Endothelial cell of umbilical vein (primary cell): ENCODE data around the gene TICAM2. TPM values are rescaled to one million over a fixed set of nuclear protein-coding genes. Genes with fewer than 3 reads are reported as not detected.

Source experiments
- BruUV-seq: library from RNA; stranded (reverse); fragments of 400-500 nt; replicated peaks from 2 replicates; lab custom pipeline; 2021; lab: Mats Ljungman, UMichigan
- CTCF ChIA-PET: fragments of 300-600, 350-600 bp; sonication (Branson Sonifier 250); formaldehyde crosslinking; loops from one replicate; lab custom pipeline; 2021; ENCODE audit warnings: antibody characterized with exemption, inconsistent platforms; lab: Charles Lee
- POLR2A ChIA-PET: fragments of 300-600, 350-600 bp; sonication (Branson Sonifier 250); formaldehyde crosslinking; loops from one replicate; lab custom pipeline; 2021; ENCODE audit warnings: antibody characterized with exemption, inconsistent platforms; lab: Charles Lee
- DNase-seq: peaks from one replicate; pipeline ENCODE4 v3.0.0-alpha.2; 2011; ENCODE audit warnings: low read depth, low spot score
- FAIRE-seq: peaks from 2 replicates; lab custom pipeline; 2011; peaks lifted over from hg19 to GRCh38; lab: Jason Lieb, UNC
- H2AFZ ChIP-seq: 2 replicates; pipeline ENCODE4 v1.6.0; 2012; ENCODE audit warnings: low read depth, low read length, control low read depth, inconsistent platforms
- H3K27ac ChIP-seq: 2 replicates; pipeline ENCODE4 v1.5.1; 2011; ENCODE audit warnings: low read depth, mild to moderate bottlenecking, control low read depth, low read length, moderate library complexity; ENCODE audit not compliant: insufficient read depth
- H3K27me3 ChIP-seq, 2 experiments: 2 replicates each; pipeline versions ENCODE4 v1.6.0 to v1.6.1; 2011; ENCODE audit warnings: low read length in 2 of 2, mixed read lengths in 1 of 2; ENCODE audit not compliant: control insufficient read depth in 2 of 2, insufficient read depth in 2 of 2
- H3K36me3 ChIP-seq, 2 experiments: 2 replicates in 1 of 2; 3 replicates in 1 of 2; pipeline ENCODE4 v1.5.1; 2011; ENCODE audit warnings: low read length in 2 of 2, mild to moderate bottlenecking in 1 of 2, moderate library complexity in 1 of 2; ENCODE audit not compliant: control insufficient read depth in 2 of 2, insufficient read depth in 2 of 2; ENCODE audit errors: extremely low read depth in 1 of 2
- H3K4me1 ChIP-seq: 3 replicates; pipeline ENCODE4 v1.5.1; 2011; ENCODE audit warnings: mild to moderate bottlenecking, low read length; ENCODE audit not compliant: control insufficient read depth, insufficient read depth; ENCODE audit errors: extremely low read depth
- H3K4me2 ChIP-seq: 2 replicates; pipeline ENCODE4 v1.6.1; 2011; ENCODE audit warnings: low read length, control low read depth, mixed read lengths; ENCODE audit not compliant: insufficient read depth
- H3K4me3 ChIP-seq, 3 experiments: fragments of 200-600 bp in 1 of 3; sonication (generic), shearing (Covaris generic) in 1 of 3; replicated peaks in 1 of 3; 2 replicates each; pipeline ENCODE4 v1.5.1; 2011 to 2016; ENCODE audit warnings: control low read depth in 3 of 3, low read length in 3 of 3, mild to moderate bottlenecking in 2 of 3, inconsistent platforms in 1 of 3, low read depth in 1 of 3, moderate library complexity in 1 of 3; ENCODE audit not compliant: insufficient read depth in 1 of 3
- H3K79me2 ChIP-seq: 2 replicates; pipeline ENCODE4 v1.6.0; 2012; ENCODE audit warnings: low read length, inconsistent platforms; ENCODE audit not compliant: control insufficient read depth, insufficient read depth
- H3K9ac ChIP-seq: replicated peaks from 2 replicates; pipeline ENCODE3; 2011; ENCODE audit warnings: low read length, control low read depth; ENCODE audit not compliant: insufficient read depth; ENCODE audit errors: extremely low read depth
- H3K9me1 ChIP-seq: replicated peaks from 3 replicates; pipeline ENCODE4 v1.6.0; 2011; ENCODE audit warnings: mild to moderate bottlenecking, low read length; ENCODE audit not compliant: control insufficient read depth, insufficient read depth; ENCODE audit errors: extremely low read depth
- H3K9me3 ChIP-seq: replicated peaks from 2 replicates; pipeline ENCODE4 v1.5.1; 2012; ENCODE audit warnings: low read length, inconsistent platforms; ENCODE audit not compliant: control insufficient read depth, insufficient read depth
- H4K20me1 ChIP-seq: replicated peaks from 2 replicates; pipeline ENCODE3; 2011; ENCODE audit warnings: mild to moderate bottlenecking, low read length; ENCODE audit not compliant: control insufficient read depth, insufficient read depth; ENCODE audit errors: extremely low read depth
- CTCF ChIP-seq, 2 donors: IDR thresholded peaks; 1 replicate in 1 of 2; 2 replicates in 1 of 2; pipeline ENCODE4 v1.5.1; 2011; ENCODE audit warnings: low read length in 2 of 2, mild to moderate bottlenecking in 2 of 2, moderate library complexity in 2 of 2, control low read depth in 1 of 2, inconsistent platforms in 1 of 2, low read depth in 1 of 2; ENCODE audit not compliant: insufficient read depth in 1 of 2; ENCODE audit errors: extremely low read depth in 1 of 2
- EZH2 ChIP-seq: IDR thresholded peaks from 2 replicates; pipeline ENCODE4 v1.6.1; 2012; ENCODE audit warnings: borderline replicate concordance, low read depth, mild to moderate bottlenecking, moderate library complexity, low read length, inconsistent platforms; ENCODE audit not compliant: severe bottlenecking
- FOS ChIP-seq: IDR thresholded peaks from 2 replicates; pipeline ENCODE4 v1.6.1; 2011; ENCODE audit warnings: mild to moderate bottlenecking, low read length, moderate library complexity, borderline replicate concordance; ENCODE audit not compliant: insufficient read depth
- GATA2 ChIP-seq: IDR thresholded peaks from 2 replicates; pipeline ENCODE4 v1.7.0; 2011; ENCODE audit warnings: low read depth, mild to moderate bottlenecking, moderate library complexity, mixed read lengths, low read length; ENCODE audit not compliant: insufficient read length, insufficient read depth
- JUN ChIP-seq: IDR thresholded peaks from 2 replicates; pipeline ENCODE4 v1.6.1; 2011; ENCODE audit warnings: borderline replicate concordance, low read depth; ENCODE audit not compliant: insufficient read length, insufficient read depth
- MAX ChIP-seq: IDR thresholded peaks from 2 replicates; pipeline ENCODE4 v1.6.1; 2011; ENCODE audit not compliant: insufficient read depth, insufficient read length
- MYC ChIP-seq: IDR thresholded peaks from one replicate; pipeline ENCODE4 v1.6.1; 2011; ENCODE audit warnings: mild to moderate bottlenecking, low read depth, low read length
- POLR2A ChIP-seq: IDR thresholded peaks from 2 replicates; pipeline ENCODE4 v1.6.1; 2012; ENCODE audit warnings: low read depth, mild to moderate bottlenecking, control low read depth, low read length
- POLR2AphosphoS5 ChIP-seq: IDR thresholded peaks from 2 replicates; pipeline ENCODE4 v1.6.1; 2012; ENCODE audit warnings: low read depth, mild to moderate bottlenecking, control low read depth, low read length, moderate library complexity; ENCODE audit not compliant: insufficient read depth
- dilution Hi-C: fragments of 300-500 bp; cut with MboI; formaldehyde crosslinking; loops from one replicate; pipeline ENCODE4 v1.15.0; 2019; ENCODE audit warnings: low sequenced_read_pairs; ENCODE audit not compliant: extremely low pct_ligation_motif_present
- intact Hi-C: fragments of 100-400 bp; cut with micrococcal nuclease; formaldehyde crosslinking; loops from one replicate; pipeline ENCODE4 v1.10.0; 2022
- polyA plus RNA-seq, 4 experiments: library from polyadenylated mRNA; depleted of rRNA in 3 of 4; stranded (reverse) in 3 of 4; unstranded in 1 of 4; fragments of >200 nt; gene quantifications; 2 replicates each; pipeline versions ENCODE4 v1.2.1 to v1.2.3, GENCODE V29; 2011 to 2012; ENCODE audit warnings: missing spikeins in 1 of 4
- total RNA-seq: library from RNA; stranded (reverse); gene quantifications from 2 replicates; pipeline ENCODE4 v1.2.3, GENCODE V29; 2021

TICAM2 gene
- total and polyA plus RNA-seq, 2 donors (not counting 3 experiments of a cell fraction or from before 2014, with no cell fraction given), result 0.18 to 3.5 TPM

GRCh38 chr5:115568668-115569067 lies 33.6 kb downstream of the TICAM2 start:
- Histone ChIP-seq H3K36me3 (no peaks in the 10 kb centered on the region), H3K9ac (no peak overlapping the region), H3K9me1 (no peaks in the 10 kb centered on the region), H2AFZ (no peak overlapping the region), H4K20me1 (no peaks in the 10 kb centered on the region), H3K9me3 (no peaks in the 10 kb centered on the region), H3K27ac (no peak overlapping the region), H3K79me2 (no peaks in the 10 kb centered on the region), H3K27me3 (no peaks in the 10 kb centered on the region), H3K4me1 (peaks cover 9% of the 10 kb centered on the region), H3K4me2 (no peak overlapping the region), H3K4me3 (no peak overlapping the region)
- no peak for TF ChIP-seq POLR2AphosphoS5
- TF ChIP-seq POLR2A, result no peak
- no peak for TF ChIP-seq FOS
- TF ChIP-seq MAX, result no peak
- no peak for TF ChIP-seq JUN
- no peak for TF ChIP-seq MYC
- TF ChIP-seq GATA2, result no peak
- no peak for TF ChIP-seq CTCF (IDR thresholded peaks at IDR 0.05; ENCODE audit: extremely low read depth in 1 of 2, insufficient read depth in 1 of 2, low read depth in 1 of 2, low read length in 2 of 2)
- no peak for TF ChIP-seq EZH2
- no TSS peak for BruUV-seq
- ChIA-PET POLR2A (no interaction called here), CTCF (no interaction called here)
- FAIRE-seq (no peak), DNase-seq (no peak)
- dilution Hi-C loops, result no loop called here
- intact Hi-C loops, result no loop called here
